H1 (cell line): Measurements from ENCODE around the gene CGNL1. TPM values are rescaled to one million over a fixed set of nuclear protein-coding genes. Genes with fewer than 3 reads are reported as not detected.
A peak's percentile ranks its signal among the peaks of the same experiment; 100 is the strongest.

ENCODE experiments used
- CTCF ChIA-PET: fragments of 300-600 bp; sonication (Branson Sonifier 250); formaldehyde crosslinking; loops from one replicate; lab custom pipeline; 2021; ENCODE audit not compliant: partially characterized antibody; lab: Charles Lee
- POLR2A ChIA-PET: fragments of 300-600 bp; sonication (Branson Sonifier 250); formaldehyde crosslinking; loops from one replicate; lab custom pipeline; 2021; ENCODE audit warnings: inconsistent platforms; ENCODE audit not compliant: partially characterized antibody; lab: Charles Lee
- DNase-seq, 2 experiments: peaks; one replicate each; pipeline versions ENCODE4 v3.0.0 to v3.0.0-alpha.2; 2010 to 2022; ENCODE audit warnings: low spot score in 2 of 2, low read depth in 1 of 2, mixed read lengths in 1 of 2
- FAIRE-seq: peaks from 2 replicates; lab custom pipeline; 2011; peaks lifted over from hg19 to GRCh38; lab: Jason Lieb, UNC
- H2AFZ ChIP-seq: 2 replicates; pipeline ENCODE4 v1.8.1; 2012; ENCODE audit warnings: low read length, inconsistent platforms
- H2AK5ac ChIP-seq: 2 replicates; pipeline ENCODE4 v1.6.1; 2013; ENCODE audit warnings: low read depth, low read length
- H2BK120ac ChIP-seq: replicated peaks from 2 replicates; pipeline ENCODE3; 2013; ENCODE audit warnings: low read depth, low read length, inconsistent platforms
- H2BK12ac ChIP-seq: 2 replicates; pipeline ENCODE4 v1.6.1; 2013; ENCODE audit warnings: low read depth, low read length
- H2BK15ac ChIP-seq: 2 replicates; pipeline ENCODE4 v1.6.1; 2013; ENCODE audit warnings: low read length
- H2BK20ac ChIP-seq: 2 replicates; pipeline ENCODE4 v1.6.1; 2013; ENCODE audit warnings: low read length
- H2BK5ac ChIP-seq: 2 replicates; pipeline ENCODE4 v1.6.1; 2013; ENCODE audit warnings: low read depth, low read length
- H3K14ac ChIP-seq: 2 replicates; pipeline ENCODE4 v1.6.1; 2013; ENCODE audit warnings: inconsistent platforms; ENCODE audit not compliant: insufficient read length
- H3K18ac ChIP-seq: 2 replicates; pipeline ENCODE4 v1.6.1; 2013; ENCODE audit warnings: low read length; ENCODE audit errors: extremely low read depth
- H3K23ac ChIP-seq: 2 replicates; pipeline ENCODE4 v1.6.1; 2013; ENCODE audit warnings: inconsistent platforms; ENCODE audit not compliant: insufficient read length
- H3K23me2 ChIP-seq: 2 replicates; pipeline ENCODE4 v1.6.1; 2013; ENCODE audit warnings: low read depth, low read length
- H3K27ac ChIP-seq: 2 replicates; pipeline ENCODE4 v1.6.1; 2011; ENCODE audit warnings: low read depth, low read length, inconsistent platforms
- H3K27me3 ChIP-seq, 4 experiments: replicated peaks in 1 of 4; 1 replicate in 1 of 4; 2 replicates in 3 of 4; pipeline versions ENCODE4 v1.6.1 to v1.8.1; 2011 to 2013; ENCODE audit warnings: low read length in 3 of 4, mild to moderate bottlenecking in 3 of 4, inconsistent platforms in 2 of 4, mixed read lengths in 2 of 4, moderate library complexity in 1 of 4; ENCODE audit not compliant: control insufficient read depth in 3 of 4, insufficient read depth in 3 of 4; ENCODE audit errors: extremely low read depth in 1 of 4
- H3K36me3 ChIP-seq, 4 experiments: 2 replicates each; pipeline versions ENCODE4 v1.6.1 to v1.8.1; 2011 to 2013; ENCODE audit warnings: mild to moderate bottlenecking in 4 of 4, low read length in 3 of 4, moderate library complexity in 2 of 4, control low read depth in 1 of 4, inconsistent platforms in 1 of 4; ENCODE audit not compliant: insufficient read depth in 4 of 4, control insufficient read depth in 2 of 4
- H3K4ac ChIP-seq: replicated peaks from 2 replicates; pipeline ENCODE3; 2013; ENCODE audit warnings: low read length, low read depth, mixed read lengths, inconsistent platforms; ENCODE audit not compliant: insufficient read length
- H3K4me1 ChIP-seq, 4 experiments: replicated peaks in 1 of 4; 1 replicate in 1 of 4; 2 replicates in 3 of 4; pipeline versions ENCODE4 v1.6.1 to v1.8.1; 2011 to 2013; ENCODE audit warnings: low read length in 3 of 4, inconsistent platforms in 2 of 4, mixed read lengths in 1 of 4; ENCODE audit not compliant: insufficient read depth in 4 of 4, control insufficient read depth in 3 of 4
- H3K4me2 ChIP-seq, 2 experiments: 2 replicates each; pipeline versions ENCODE4 v1.6.1 to v1.8.1; 2011 to 2013; ENCODE audit warnings: low read depth in 2 of 2, low read length in 2 of 2, control low read depth in 1 of 2, inconsistent platforms in 1 of 2, mild to moderate bottlenecking in 1 of 2; ENCODE audit not compliant: insufficient read depth in 1 of 2
- H3K4me3 ChIP-seq, 4 experiments: fragments of 200-600, 300-600 bp in 1 of 4; sonication (generic), shearing (Covaris generic), sonication (Bioruptor Twin) in 1 of 4; 2 replicates each; pipeline versions ENCODE4 v1.5.1 to v1.8.1; 2011 to 2016; ENCODE audit warnings: low read length in 4 of 4, low read depth in 3 of 4, control low read depth in 2 of 4, inconsistent platforms in 2 of 4, mild to moderate bottlenecking in 2 of 4, mixed read lengths in 1 of 4, moderate library complexity in 1 of 4; ENCODE audit not compliant: insufficient read depth in 2 of 4; ENCODE audit errors: extremely low read depth in 1 of 4
- H3K56ac ChIP-seq: replicated peaks from 2 replicates; pipeline ENCODE3; 2013; ENCODE audit warnings: low read depth, mild to moderate bottlenecking, mixed read lengths, low read length, inconsistent platforms; ENCODE audit not compliant: insufficient read length
- H3K79me1 ChIP-seq: 2 replicates; pipeline ENCODE4 v1.6.1; 2013; ENCODE audit warnings: low read depth, low read length, control low read depth
- H3K79me2 ChIP-seq, 2 experiments: 2 replicates each; pipeline versions ENCODE4 v1.6.1 to v1.8.1; 2012 to 2013; ENCODE audit warnings: low read length in 2 of 2, mild to moderate bottlenecking in 2 of 2, inconsistent platforms in 1 of 2; ENCODE audit not compliant: insufficient read depth in 2 of 2, control insufficient read depth in 1 of 2
- H3K9ac ChIP-seq, 4 experiments: replicated peaks in 1 of 4; 1 replicate in 1 of 4; 2 replicates in 3 of 4; pipeline versions ENCODE4 v1.6.1 to v1.8.1; 2011 to 2013; ENCODE audit warnings: low read depth in 3 of 4, low read length in 3 of 4, control low read depth in 2 of 4, mild to moderate bottlenecking in 2 of 4, moderate library complexity in 2 of 4, inconsistent platforms in 1 of 4; ENCODE audit errors: extremely low read depth in 1 of 4
- H3K9me3 ChIP-seq, 2 experiments: 2 replicates each; pipeline versions ENCODE4 v1.6.1 to v1.8.1; 2012 to 2013; ENCODE audit warnings: mild to moderate bottlenecking in 2 of 2, moderate library complexity in 2 of 2, control low read depth in 1 of 2, inconsistent platforms in 1 of 2, low read depth in 1 of 2, low read length in 1 of 2, mixed read lengths in 1 of 2; ENCODE audit not compliant: insufficient read depth in 2 of 2
- H4K20me1 ChIP-seq, 2 experiments: replicated peaks in 1 of 2; 2 replicates each; pipeline versions ENCODE3 to v1.8.1; 2011 to 2013; ENCODE audit warnings: inconsistent platforms in 2 of 2, low read length in 2 of 2, mild to moderate bottlenecking in 1 of 2; ENCODE audit not compliant: insufficient read depth in 2 of 2, control insufficient read depth in 1 of 2
- H4K5ac ChIP-seq: 2 replicates; pipeline ENCODE4 v1.6.1; 2013; ENCODE audit warnings: low read length, low read depth, mixed read lengths, inconsistent platforms; ENCODE audit not compliant: insufficient read length
- H4K8ac ChIP-seq: 2 replicates; pipeline ENCODE4 v1.8.0; 2013; ENCODE audit warnings: mild to moderate bottlenecking, moderate library complexity, low read length, inconsistent platforms; ENCODE audit not compliant: insufficient read depth; ENCODE audit errors: extremely low read depth
- H4K91ac ChIP-seq: replicated peaks from 2 replicates; pipeline ENCODE3; 2013; ENCODE audit warnings: low read length, mixed read lengths, inconsistent platforms; ENCODE audit not compliant: insufficient read length
- ASH2L ChIP-seq: fragments of 200-600, 300-600 bp; sonication (generic); IDR thresholded peaks from one replicate; pipeline ENCODE4 v1.7.1; 2017; ENCODE audit warnings: low read length
- HDAC2 ChIP-seq, 2 experiments: fragments of 300-600 bp in 1 of 2; sonication (generic) in 1 of 2; IDR thresholded peaks; 2 replicates each; pipeline ENCODE4 v1.6.1; 2011 to 2012; ENCODE audit warnings: low read depth in 2 of 2, low read length in 2 of 2, mild to moderate bottlenecking in 2 of 2, moderate library complexity in 2 of 2, borderline replicate concordance in 1 of 2, inconsistent platforms in 1 of 2
- KDM5A ChIP-seq: fragments of 200-600 bp; IDR thresholded peaks from 2 replicates; pipeline ENCODE4 v1.7.1; 2012; ENCODE audit warnings: mild to moderate bottlenecking, low read length, inconsistent platforms, mixed read lengths
- MAFK ChIP-seq: IDR thresholded peaks from 2 replicates; pipeline ENCODE4 v1.6.1; 2012; ENCODE audit warnings: low read depth, mild to moderate bottlenecking, improper control_type of control experiment, low read length
- MAX ChIP-seq: IDR thresholded peaks from 2 replicates; pipeline ENCODE4 v1.6.1; 2012; ENCODE audit warnings: inconsistent platforms
- SIN3A ChIP-seq, 2 experiments: IDR thresholded peaks in 1 of 2; conservative IDR thresholded peaks in 1 of 2; 2 replicates each; pipeline ENCODE4 v1.6.1; 2011 to 2012; ENCODE audit warnings: low read length in 2 of 2, improper control_type of control experiment in 1 of 2, low read depth in 1 of 2, mild to moderate bottlenecking in 1 of 2
- YY1 ChIP-seq: IDR thresholded peaks from 2 replicates; pipeline ENCODE4 v1.6.1; 2011; ENCODE audit warnings: low read depth, mild to moderate bottlenecking, low read length
- WGBS, 2 experiments: shearing (Covaris generic) in 1 of 2; methylation state at CpG; one replicate each; pipeline versions ENCODE4 v1.1.6 to v1.1.7; 2013 to 2015; ENCODE audit warnings: low lambda C conversion rate in 2 of 2, mixed read lengths in 2 of 2, inconsistent platforms in 1 of 2, low coverage in 1 of 2, missing lambda C conversion rate in 1 of 2; ENCODE audit not compliant: insufficient replicate concordance in 2 of 2, insufficient coverage in 1 of 2, insufficient read length in 1 of 2; ENCODE audit errors: extremely low coverage in 1 of 2, missing lambda C conversion rate in 1 of 2; 5-methylcytosine and 5-hydroxymethylcytosine counted together
- polyA plus RNA-seq, 7 experiments: library from polyadenylated mRNA; depleted of rRNA in 3 of 7; stranded (reverse) in 5 of 7; unstranded in 2 of 7; fragments of >200 nt in 5 of 7; fragments of 200-250 nt in 2 of 7; gene quantifications; 1 replicate in 5 of 7; 2 replicates in 1 of 7; 4 replicates in 1 of 7; pipeline versions ENCODE4 v1.2.1 to v1.2.3, GENCODE V29; 2011 to 2013; ENCODE audit warnings: missing spikeins in 2 of 7, mixed read lengths in 2 of 7
- total RNA-seq: library from RNA; stranded (reverse); fragmentation: NEBNext Ultra II Directional; extraction: Animal tissue kit (Norgen Biotek cat#: 25700); gene quantifications from 2 replicates; pipeline ENCODE4 v1.2.1, GENCODE V29; 2021
- TF ChIP-seq, protein P1 (sequence below): IDR thresholded peaks from 2 replicates; pipeline ENCODE4 v1.6.1; 2012; ENCODE audit warnings: low read length, inconsistent platforms
- TF ChIP-seq, protein P2 (sequence below): IDR thresholded peaks from 2 replicates; pipeline ENCODE4 v1.6.1; 2011; ENCODE audit warnings: low read length, improper control_type of control experiment

The CGNL1 gene
- total and polyA plus RNA-seq, 2 of the 8 experiments (the other 6 are each of a cell fraction or from before 2014, with no cell fraction given): 21.8 to 75.6 TPM

- H3K36me3 ChIP-seq: no peaks in the 10 kb centered on the region
- ChIA-PET POLR2A (interaction anchor here (1.2 to 1.9 kb wide), 3 partner anchors 16 to 28 kb away, joined by 3 to 11 read pairs (median 4); partner anchors contain the start of gene CGNL1), CTCF (interaction anchor here (0.6 to 8.5 kb wide), 12 partner anchors 10 to 171 kb away, joined by 3 to 56 read pairs (median 6); no protein-coding TSS in a partner anchor)
- H4K20me1 ChIP-seq: no peaks in the 10 kb centered on the region
- H3K9me3 ChIP-seq: 0 out of 4 replicates have a peak, but pooled peaks cover 0 to 3% of the 10 kb centered on the region in 2 experiments
- no peak overlapping the region for H3K14ac ChIP-seq
- WGBS, 2 experiments: 55% methylated on average over 4 of the region's 4 CpGs; no CpG with 5 or more reads in 1 of the 2 experiments
- peak overlapping the region in 1 of 4 experiments; percentile 11; a peak in 1 of 8 replicates for H3K4me3 ChIP-seq
- 0 out of 2 replicates have a peak overlapping the region, but pooled peaks have one; percentile 8 for H3K27ac ChIP-seq
- H3K18ac ChIP-seq: peak overlapping the region; percentile 53; the same call in 1 of the 2 replicates
- H3K23me2 ChIP-seq: no peaks in the 10 kb centered on the region
- H3K27me3 ChIP-seq: no peaks in the 10 kb centered on the region
- no peaks in the 10 kb centered on the region for H3K79me2 ChIP-seq
- H4K5ac ChIP-seq: no peak overlapping the region
- peaks cover 2 to 28% (median 13%) of the 10 kb centered on the region in 4 experiments; a peak in 5 of 7 replicates for H3K4me1 ChIP-seq
- peak; percentile 88 for FAIRE-seq
- no peak overlapping the region; the same call in 1 of the 2 replicates for H2BK20ac ChIP-seq
- H4K91ac ChIP-seq: no peak overlapping the region
- H2AFZ ChIP-seq: no peak overlapping the region
- no peak overlapping the region for H3K4ac ChIP-seq
- no peak overlapping the region for H2AK5ac ChIP-seq
- H3K79me1 ChIP-seq: no peaks in the 10 kb centered on the region
- 0 out of 4 replicates have a peak overlapping the region, but pooled peaks have one; percentile 12 to 21 for H3K4me2 ChIP-seq
- no peak overlapping the region for H3K23ac ChIP-seq
- no peak overlapping the region for H2BK15ac ChIP-seq
- no peak overlapping the region for H3K9ac ChIP-seq
- no peak overlapping the region for H2BK120ac ChIP-seq
- H3K56ac ChIP-seq: no peak overlapping the region
- H2BK5ac ChIP-seq: peak overlapping the region; percentile 72
- no peak for DNase-seq
- H4K8ac ChIP-seq: no peak overlapping the region
- peak overlapping the region; percentile 51 for H2BK12ac ChIP-seq
- TF ChIP-seq, protein P1, sequence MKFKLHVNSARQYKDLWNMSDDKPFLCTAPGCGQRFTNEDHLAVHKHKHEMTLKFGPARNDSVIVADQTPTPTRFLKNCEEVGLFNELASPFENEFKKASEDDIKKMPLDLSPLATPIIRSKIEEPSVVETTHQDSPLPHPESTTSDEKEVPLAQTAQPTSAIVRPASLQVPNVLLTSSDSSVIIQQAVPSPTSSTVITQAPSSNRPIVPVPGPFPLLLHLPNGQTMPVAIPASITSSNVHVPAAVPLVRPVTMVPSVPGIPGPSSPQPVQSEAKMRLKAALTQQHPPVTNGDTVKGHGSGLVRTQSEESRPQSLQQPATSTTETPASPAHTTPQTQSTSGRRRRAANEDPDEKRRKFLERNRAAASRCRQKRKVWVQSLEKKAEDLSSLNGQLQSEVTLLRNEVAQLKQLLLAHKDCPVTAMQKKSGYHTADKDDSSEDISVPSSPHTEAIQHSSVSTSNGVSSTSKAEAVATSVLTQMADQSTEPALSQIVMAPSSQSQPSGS: peak; percentile 74; the same call in 1 of the 2 replicates
- TF ChIP-seq MAX (0 out of 2 replicates have a peak, but pooled peaks have one; percentile 38), ASH2L (no peak), YY1 (no peak), KDM5A (no peak), SIN3A (conservative IDR thresholded peaks at IDR 0.05 in 1 of 2, IDR thresholded peaks at IDR 0.05 in 1 of 2; ENCODE audit: low read depth in 1 of 2, low read length in 2 of 2) (peak in 1 of 2 experiments; percentile 65; a peak in 1 of 4 replicates), HDAC2 (IDR thresholded peaks at IDR 0.05; ENCODE audit: borderline replicate concordance in 1 of 2, low read depth in 2 of 2, low read length in 2 of 2) (0 out of 4 replicates have a peak, but pooled peaks of 1 of the 2 experiments have one; percentile 35), MAFK (no peak)
- TF ChIP-seq, protein P2, sequence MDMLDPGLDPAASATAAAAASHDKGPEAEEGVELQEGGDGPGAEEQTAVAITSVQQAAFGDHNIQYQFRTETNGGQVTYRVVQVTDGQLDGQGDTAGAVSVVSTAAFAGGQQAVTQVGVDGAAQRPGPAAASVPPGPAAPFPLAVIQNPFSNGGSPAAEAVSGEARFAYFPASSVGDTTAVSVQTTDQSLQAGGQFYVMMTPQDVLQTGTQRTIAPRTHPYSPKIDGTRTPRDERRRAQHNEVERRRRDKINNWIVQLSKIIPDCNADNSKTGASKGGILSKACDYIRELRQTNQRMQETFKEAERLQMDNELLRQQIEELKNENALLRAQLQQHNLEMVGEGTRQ: no peak
Observed at GRCh38 chr15:57356636-57357035, 19.7 kb upstream of the CGNL1 start.
